Loucy (cell line): ENCODE data around the gene KCNK7.

ENCODE experiments used
- H2AFZ ChIP-seq: fragments of 200-600 bp; sonication (generic); 2 replicates; pipeline ENCODE4 v1.6.0; 2016; ENCODE audit warnings: antibody characterized with exemption, mild to moderate bottlenecking, low read length, moderate library complexity
- H3F3A ChIP-seq: fragments of 200-600 bp; 2 replicates; pipeline ENCODE4 v1.6.0; 2016; ENCODE audit warnings: antibody characterized with exemption, low read depth, mild to moderate bottlenecking
- H3K27me3 ChIP-seq: fragments of 200-600 bp; sonication (generic); 2 replicates; pipeline ENCODE4 v1.6.1; 2014; ENCODE audit warnings: low read length, mild to moderate bottlenecking; ENCODE audit not compliant: insufficient read depth, poor library complexity, severe bottlenecking
- H3K36me3 ChIP-seq: fragments of 200-600 bp; sonication (generic); 2 replicates; pipeline ENCODE4 v1.6.1; 2016; ENCODE audit warnings: low read length; ENCODE audit not compliant: insufficient read depth
- H3K4me1 ChIP-seq: fragments of 200-600 bp; sonication (generic); 2 replicates; pipeline ENCODE4 v1.5.1; 2014; ENCODE audit warnings: low read length, mild to moderate bottlenecking; ENCODE audit not compliant: insufficient read depth, poor library complexity, severe bottlenecking
- H3K4me2 ChIP-seq: fragments of 200-600 bp; sonication (generic); 2 replicates; pipeline ENCODE4 v1.6.0; 2014; ENCODE audit warnings: antibody characterized with exemption, low read length, low read depth, mild to moderate bottlenecking; ENCODE audit not compliant: poor library complexity, severe bottlenecking
- H3K4me3 ChIP-seq: fragments of 200-600 bp; sonication (generic); 2 replicates; pipeline ENCODE4 v1.5.1; 2014; ENCODE audit warnings: low read length, mild to moderate bottlenecking, mixed read lengths; ENCODE audit not compliant: poor library complexity, severe bottlenecking
- H3K79me2 ChIP-seq: fragments of 200-600 bp; sonication (generic); 2 replicates; pipeline ENCODE4 v1.6.1; 2014; ENCODE audit warnings: low read length; ENCODE audit not compliant: insufficient read depth
- H3K9ac ChIP-seq: fragments of 200-600 bp; sonication (generic); 2 replicates; pipeline ENCODE4 v1.6.0; 2014; ENCODE audit warnings: mild to moderate bottlenecking, low read depth, low read length, moderate library complexity; ENCODE audit not compliant: poor library complexity, severe bottlenecking
- H3K9me2 ChIP-seq: fragments of 200-600 bp; sonication (generic); replicated peaks from 2 replicates; pipeline ENCODE4 v1.6.1; 2016; ENCODE audit warnings: low read depth, low read length, mixed read lengths
- H3K9me3 ChIP-seq: fragments of 200-600 bp; sonication (generic); 2 replicates; pipeline ENCODE4 v1.6.1; 2014; ENCODE audit warnings: mild to moderate bottlenecking, antibody characterized with exemption, low read length, low read depth; ENCODE audit not compliant: insufficient read depth
- H4K20me1 ChIP-seq: fragments of 200-600 bp; sonication (generic); 2 replicates; pipeline ENCODE4 v1.6.0; 2014; ENCODE audit warnings: antibody characterized with exemption, low read length, mild to moderate bottlenecking; ENCODE audit not compliant: insufficient read depth, poor library complexity, severe bottlenecking
- EZH2phosphoT487 ChIP-seq: fragments of 200-600 bp; IDR thresholded peaks from 2 replicates; pipeline ENCODE4 v1.6.1; 2018; ENCODE audit warnings: antibody characterized with exemption, mild to moderate bottlenecking, moderate library complexity, borderline replicate concordance
- TF ChIP-seq, protein P1 (sequence below): fragments of 200-600 bp; sonication (generic); conservative IDR thresholded peaks from 2 replicates; pipeline ENCODE4 v1.5.1; 2014; ENCODE audit warnings: mild to moderate bottlenecking, antibody characterized with exemption, low read length

The KCNK7 gene

DNA sequence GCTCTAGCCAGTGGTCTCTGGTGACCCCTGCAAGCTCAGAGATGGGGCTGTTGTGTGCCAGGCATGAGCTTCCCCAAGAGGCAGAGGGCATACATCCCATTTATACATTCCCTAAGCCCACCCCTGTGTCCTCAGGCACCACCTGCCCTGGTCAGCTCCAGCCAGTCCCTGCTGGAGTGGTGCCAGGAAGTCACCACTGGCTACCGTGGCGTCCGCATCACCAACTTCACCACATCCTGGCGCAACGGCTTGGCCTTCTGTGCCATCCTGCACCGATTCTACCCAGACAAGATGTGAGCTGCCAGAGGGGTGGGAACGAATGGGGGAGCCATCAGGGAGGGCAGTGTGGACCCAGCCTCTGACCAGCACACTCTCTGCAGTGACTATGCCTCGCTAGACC is 11.5 kb downstream of the KCNK7 start:
- no peaks in the 10 kb centered on the region for H3K79me2 ChIP-seq
- no peaks in the 10 kb centered on the region for H3K27me3 ChIP-seq
- no peaks in the 10 kb centered on the region for H3F3A ChIP-seq
- peaks cover 13% of the 10 kb centered on the region for H3K4me1 ChIP-seq
- H4K20me1 ChIP-seq, result peaks cover 2% of the 10 kb centered on the region
- no peak overlapping the region for H2AFZ ChIP-seq
- H3K4me2 ChIP-seq, result no peak overlapping the region
- no peaks in the 10 kb centered on the region for H3K36me3 ChIP-seq
- H3K4me3 ChIP-seq, result no peak overlapping the region
- TF ChIP-seq, protein P1, sequence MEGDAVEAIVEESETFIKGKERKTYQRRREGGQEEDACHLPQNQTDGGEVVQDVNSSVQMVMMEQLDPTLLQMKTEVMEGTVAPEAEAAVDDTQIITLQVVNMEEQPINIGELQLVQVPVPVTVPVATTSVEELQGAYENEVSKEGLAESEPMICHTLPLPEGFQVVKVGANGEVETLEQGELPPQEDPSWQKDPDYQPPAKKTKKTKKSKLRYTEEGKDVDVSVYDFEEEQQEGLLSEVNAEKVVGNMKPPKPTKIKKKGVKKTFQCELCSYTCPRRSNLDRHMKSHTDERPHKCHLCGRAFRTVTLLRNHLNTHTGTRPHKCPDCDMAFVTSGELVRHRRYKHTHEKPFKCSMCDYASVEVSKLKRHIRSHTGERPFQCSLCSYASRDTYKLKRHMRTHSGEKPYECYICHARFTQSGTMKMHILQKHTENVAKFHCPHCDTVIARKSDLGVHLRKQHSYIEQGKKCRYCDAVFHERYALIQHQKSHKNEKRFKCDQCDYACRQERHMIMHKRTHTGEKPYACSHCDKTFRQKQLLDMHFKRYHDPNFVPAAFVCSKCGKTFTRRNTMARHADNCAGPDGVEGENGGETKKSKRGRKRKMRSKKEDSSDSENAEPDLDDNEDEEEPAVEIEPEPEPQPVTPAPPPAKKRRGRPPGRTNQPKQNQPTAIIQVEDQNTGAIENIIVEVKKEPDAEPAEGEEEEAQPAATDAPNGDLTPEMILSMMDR, result no peak
- no peak for TF ChIP-seq EZH2phosphoT487
- H3K9ac ChIP-seq, result no peak overlapping the region
- no peaks in the 10 kb centered on the region for H3K9me3 ChIP-seq
- no peaks in the 10 kb centered on the region for H3K9me2 ChIP-seq

DNA sequence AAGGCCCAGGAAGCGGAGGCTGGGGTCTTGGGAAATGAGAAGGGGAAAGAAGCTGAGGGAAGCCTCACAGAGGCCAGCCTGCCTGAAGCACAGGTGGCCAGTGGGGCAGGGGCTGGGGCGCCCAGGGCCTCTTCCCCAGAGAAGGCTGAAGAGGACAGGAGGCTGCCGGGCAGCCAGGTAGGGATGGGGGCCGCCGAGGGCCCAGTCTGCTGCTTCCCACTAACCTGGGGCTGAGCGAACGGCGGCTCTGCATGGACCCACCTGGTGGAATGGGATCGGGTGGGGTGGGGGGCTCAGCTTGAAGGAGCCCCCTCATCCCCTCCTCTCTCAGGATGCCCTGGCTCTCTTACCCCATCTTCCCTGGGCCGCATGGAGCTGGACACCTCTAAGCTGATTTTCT is 12.0 kb downstream of the KCNK7 start:
- H2AFZ ChIP-seq, result no peak overlapping the region
- H3K27me3 ChIP-seq, result no peaks in the 10 kb centered on the region
- H3K79me2 ChIP-seq, result no peaks in the 10 kb centered on the region
- H3K36me3 ChIP-seq, result no peaks in the 10 kb centered on the region
- H3K9me3 ChIP-seq, result no peaks in the 10 kb centered on the region
- H4K20me1 ChIP-seq, result no peaks in the 10 kb centered on the region
- no peak overlapping the region for H3K4me3 ChIP-seq
- TF ChIP-seq EZH2phosphoT487, result no peak
- TF ChIP-seq, protein P1, result no peak
- no peak overlapping the region for H3K9ac ChIP-seq
- H3K4me1 ChIP-seq, result peaks cover 7% of the 10 kb centered on the region
- H3K4me2 ChIP-seq, result no peak overlapping the region
- H3F3A ChIP-seq, result no peaks in the 10 kb centered on the region
- H3K9me2 ChIP-seq, result no peaks in the 10 kb centered on the region

DNA sequence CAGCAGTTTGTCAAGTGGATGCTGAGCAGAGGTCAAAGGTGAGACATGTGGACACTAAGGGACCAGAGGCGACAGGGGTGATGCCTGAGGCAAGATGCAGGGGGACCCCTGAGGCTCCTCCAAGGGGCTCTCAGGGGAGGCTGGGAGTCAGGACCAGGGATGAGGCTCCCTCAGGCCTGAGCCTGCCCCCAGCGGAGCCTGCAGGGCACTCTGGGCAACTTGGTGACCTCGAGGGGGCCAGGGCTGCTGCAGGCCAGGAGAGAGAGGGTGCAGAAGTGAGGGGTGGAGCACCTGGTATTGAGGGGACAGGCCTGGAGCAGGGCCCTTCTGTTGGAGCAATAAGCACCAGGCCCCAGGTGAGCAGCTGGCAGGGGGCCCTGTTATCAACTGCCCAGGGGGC is 13.7 kb downstream of the KCNK7 start:
- no peaks in the 10 kb centered on the region for H3K36me3 ChIP-seq
- H3K9me3 ChIP-seq, result no peaks in the 10 kb centered on the region
- H3K9ac ChIP-seq, result no peak overlapping the region
- H3F3A ChIP-seq, result no peaks in the 10 kb centered on the region
- no peaks in the 10 kb centered on the region for H4K20me1 ChIP-seq
- peaks cover under 1% of the 10 kb centered on the region; the same call in 1 of the 2 replicates for H3K79me2 ChIP-seq
- no peak overlapping the region for H3K4me2 ChIP-seq
- no peak overlapping the region for H3K4me3 ChIP-seq
- H2AFZ ChIP-seq, result no peak overlapping the region
- peaks cover 14% of the 10 kb centered on the region for H3K4me1 ChIP-seq
- no peaks in the 10 kb centered on the region for H3K9me2 ChIP-seq
- TF ChIP-seq EZH2phosphoT487, result no peak
- TF ChIP-seq, protein P1, result no peak
- no peaks in the 10 kb centered on the region for H3K27me3 ChIP-seq
